Glomerular visceral epithelial cell (primary cell): Measurements from ENCODE around the gene NEK9.
A peak's percentile ranks its signal among the peaks of the same experiment; 100 is the strongest.
"Not testable (repeated sequence)": the region's sequence is repeated elsewhere in the genome, so short reads cannot be mapped to it uniquely, and the experiment has no call there.

ENCODE experiments used
- DNase-seq: peaks from one replicate; pipeline ENCODE4 v3.0.0-alpha.2; 2016; ENCODE audit errors: extremely low spot score

NEK9 gene

DNA sequence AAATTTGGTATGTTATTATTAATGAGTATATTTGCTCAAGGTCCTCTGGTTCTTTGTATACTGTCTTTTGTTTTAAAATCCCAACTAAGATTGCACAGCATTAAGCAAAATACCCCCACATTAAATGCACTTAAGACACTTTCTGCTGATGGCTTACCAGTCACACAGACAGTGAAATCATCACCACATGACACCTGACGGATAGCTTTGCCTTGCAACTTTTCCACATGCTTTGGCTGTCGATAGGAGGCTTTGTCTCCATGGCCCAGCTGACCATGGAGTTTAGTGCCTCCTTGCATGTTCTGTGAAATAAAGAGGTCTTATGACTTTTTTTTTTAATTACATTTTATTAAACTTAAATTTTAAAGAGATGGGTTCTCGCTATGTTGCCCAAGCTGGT, 19.7 kb downstream of the NEK9 start:
- DNase-seq = no peak

DNA sequence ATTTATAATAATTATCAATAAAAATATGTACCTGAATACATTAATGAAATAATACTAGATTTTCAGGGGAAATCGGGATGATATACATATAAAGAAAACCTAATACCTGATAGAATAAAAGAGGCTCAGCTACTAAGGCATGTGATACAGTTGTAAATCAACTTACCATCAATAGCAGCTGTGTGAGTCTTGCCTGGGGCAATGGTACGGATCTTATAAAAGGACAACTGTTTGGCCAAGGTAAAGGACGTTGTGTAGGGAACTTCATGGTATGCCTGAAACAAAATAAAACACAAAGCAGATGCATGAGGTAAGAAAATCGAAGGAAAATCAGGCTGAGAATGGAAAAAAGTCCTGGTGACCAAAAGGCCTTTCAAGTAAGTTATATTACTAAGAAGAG, 25.4 kb downstream of the NEK9 start:
- no peak for DNase-seq

DNA sequence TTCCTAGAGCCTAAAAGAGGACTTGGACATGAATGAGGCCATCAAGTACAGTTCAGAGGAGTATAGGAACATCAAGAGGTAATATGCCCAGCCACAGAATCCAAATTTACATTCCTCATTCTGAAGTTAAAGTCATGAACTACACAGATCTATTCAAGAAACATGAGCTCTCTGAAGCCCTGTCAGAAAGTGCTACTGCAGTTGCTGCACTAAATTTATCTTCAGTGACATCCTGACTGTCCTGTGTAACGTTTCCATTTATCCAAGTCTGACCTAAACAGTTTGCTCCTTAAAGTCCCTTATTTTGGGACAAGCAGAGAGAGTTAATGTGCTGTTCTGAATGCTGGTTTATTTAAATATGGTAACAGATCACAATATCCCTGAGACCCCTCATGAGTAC, 28.2 kb downstream of the NEK9 start:
- DNase-seq = no peak

DNA sequence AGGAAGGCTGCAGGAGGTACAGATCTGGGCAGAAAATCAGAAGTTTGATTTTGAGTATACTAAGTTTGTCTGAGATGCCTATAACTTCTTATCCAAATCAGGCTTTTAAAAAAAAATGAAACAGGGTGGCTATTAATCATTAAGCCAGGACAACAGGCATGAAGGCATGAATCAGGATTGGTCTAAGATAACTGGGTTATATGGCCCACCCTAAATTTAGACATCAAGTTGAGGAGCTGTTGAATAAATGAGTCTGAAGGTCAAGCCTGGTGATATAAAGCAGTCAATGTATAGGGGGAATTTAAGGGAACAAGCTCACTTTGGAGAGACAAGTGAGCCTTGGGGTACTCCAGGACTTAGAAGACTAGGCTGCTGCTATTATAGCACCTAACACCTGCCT, 28.6 kb downstream of the NEK9 start:
- DNase-seq = no peak

DNA sequence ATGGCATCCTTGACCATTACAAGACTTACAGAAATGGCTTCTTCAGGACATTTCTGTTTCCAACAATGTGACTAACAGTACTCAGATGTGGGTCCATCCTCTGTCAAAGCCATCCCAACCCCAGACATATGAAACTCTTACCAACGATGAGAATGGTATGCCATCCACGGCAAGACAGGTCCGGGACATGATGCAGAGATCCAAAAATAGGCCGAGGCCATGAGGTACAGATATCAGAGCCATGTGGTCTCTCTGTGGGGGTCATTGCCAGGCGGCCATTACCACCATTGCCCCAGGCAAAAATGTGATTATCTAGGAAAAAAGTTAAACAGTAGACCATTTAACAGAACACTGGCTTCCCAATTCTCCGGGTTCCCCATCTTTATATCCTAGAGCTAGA, 29.9 kb downstream of the NEK9 start:
- DNase-seq = no peak

DNA sequence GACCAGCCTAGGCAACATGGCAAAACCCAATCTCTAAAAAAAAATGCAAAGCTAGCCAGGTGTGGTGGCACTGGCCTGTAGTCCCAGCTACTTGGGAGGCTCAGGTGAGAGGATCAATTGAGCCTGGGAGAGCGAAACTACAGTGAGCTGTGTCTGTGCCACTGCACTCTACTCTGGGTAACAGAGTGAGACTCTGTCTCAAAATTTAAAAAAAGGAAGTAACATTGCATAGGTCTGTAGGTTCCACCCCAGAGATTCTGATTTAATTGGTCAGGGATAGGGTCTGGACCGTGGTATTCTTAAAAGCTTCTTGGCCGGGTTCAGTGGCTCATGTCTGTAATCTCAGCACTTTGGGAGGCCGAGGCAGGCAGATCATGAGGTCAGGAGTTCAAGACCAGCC, 31.2 kb downstream of the NEK9 start:
- no peak for DNase-seq

DNA sequence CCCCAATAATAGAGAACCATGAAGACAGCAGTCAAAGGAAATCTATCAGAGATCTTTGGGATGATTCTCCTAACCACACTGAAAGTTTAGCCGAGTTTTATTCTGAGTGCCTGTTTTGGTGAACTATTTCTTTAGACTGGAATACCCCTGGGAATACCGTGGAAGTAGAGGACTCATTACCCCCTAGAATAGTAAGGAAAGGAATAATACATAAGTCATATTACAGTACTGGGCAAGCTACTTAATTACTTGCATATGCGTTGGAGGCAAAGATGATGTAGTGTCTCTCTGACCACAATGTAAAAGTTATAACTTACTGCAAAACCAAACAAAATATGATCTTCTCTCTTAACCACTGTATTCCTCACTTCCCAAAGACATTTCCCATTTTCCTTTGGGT, 32.0 kb downstream of the NEK9 start:
- DNase-seq = no peak

DNA sequence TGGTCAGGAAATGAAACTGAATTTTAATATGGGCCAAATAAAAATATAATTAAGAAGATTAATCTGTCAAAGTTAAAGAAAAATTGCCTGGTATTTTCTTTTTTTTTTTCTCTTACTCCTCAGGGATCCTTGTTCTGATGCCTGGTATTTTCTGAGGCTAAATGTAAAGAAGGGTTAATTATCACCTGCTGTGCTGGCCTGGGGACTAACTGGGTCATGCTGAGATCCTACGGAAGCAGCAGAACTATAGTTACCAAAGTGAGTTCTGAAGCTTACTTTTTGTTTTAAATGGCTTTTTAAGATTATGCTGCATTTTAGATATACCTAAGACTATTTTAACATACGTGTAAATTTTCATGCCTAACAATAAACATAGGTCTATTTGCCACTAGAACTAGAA, 34.1 kb downstream of the NEK9 start:
- DNase-seq = no peak

DNA sequence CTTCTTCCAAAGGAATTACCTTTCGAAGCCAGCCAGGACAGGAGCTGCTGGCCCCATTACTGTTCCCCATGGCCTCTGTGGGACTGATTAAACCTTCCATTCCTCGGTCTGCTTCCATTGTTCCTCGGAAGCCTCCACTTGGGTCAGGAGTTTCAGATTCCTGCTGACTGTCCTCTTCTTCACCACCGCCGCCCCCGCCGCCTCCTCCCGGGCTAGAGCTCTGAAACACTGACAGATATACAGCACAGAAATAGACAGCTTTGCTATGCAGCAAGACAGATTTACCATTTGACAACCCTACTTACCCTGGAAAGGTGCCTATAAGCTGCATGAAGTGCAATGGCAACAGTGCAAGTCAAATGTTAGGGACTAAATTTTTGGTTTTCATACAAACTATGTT, 35.6 kb downstream of the NEK9 start:
- DNase-seq = no peak

DNA sequence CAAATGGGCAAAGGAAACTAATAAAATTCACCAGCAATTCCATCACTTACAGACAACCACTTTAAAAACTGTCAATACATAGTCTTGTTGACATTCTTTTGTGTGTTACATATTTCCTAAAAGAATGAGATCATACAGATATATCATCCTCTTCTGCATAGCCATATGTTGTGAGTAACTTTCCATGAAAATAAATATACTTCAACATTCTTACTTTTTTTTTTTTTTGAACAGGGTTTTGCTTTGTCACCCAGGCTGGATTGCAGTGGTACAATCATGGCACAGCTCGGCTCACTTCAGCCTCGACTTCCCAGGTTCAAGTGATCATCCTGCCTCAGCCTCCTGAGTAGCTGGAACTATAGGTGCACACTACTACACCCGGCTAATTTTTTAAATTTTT, 36.5 kb downstream of the NEK9 start:
- DNase-seq = no peak

DNA sequence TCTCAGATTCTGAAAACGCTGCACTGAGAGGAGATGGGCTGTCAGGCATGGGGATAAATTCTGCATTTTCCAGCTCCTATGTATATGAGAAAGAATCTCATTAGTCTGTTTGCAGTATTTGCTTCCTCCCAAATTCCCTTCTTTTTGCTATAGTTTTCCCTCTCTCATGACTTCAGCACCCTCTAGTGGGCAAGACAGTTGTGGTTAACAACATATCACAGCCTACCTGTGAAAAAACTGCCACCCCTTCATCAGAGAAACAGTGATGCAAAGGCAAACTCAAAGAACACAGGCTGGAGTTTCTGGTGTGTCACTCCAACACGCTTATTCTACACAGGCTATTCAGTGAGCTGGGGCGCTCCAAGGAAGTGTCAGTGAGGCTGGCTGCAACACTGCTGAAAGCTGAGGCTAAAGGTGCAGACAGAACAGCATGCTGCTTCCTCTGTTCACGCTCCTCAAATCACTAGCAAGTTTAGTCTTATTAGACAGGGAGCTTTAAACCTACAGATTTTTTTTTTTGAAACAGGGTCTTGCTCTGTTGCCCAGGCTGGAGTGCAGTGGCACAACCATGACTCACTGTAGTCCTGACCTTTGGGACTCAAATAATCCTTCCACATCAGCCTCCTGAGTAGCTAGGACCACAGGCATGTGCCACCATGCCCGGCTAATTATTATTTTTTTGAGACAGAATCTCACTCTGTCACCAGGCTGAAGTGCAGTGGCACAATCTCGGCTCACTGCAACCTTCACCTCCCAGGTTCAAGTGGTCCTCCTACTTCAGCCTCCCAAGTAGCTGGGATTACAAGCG, 38.1 kb downstream of the NEK9 start:
- DNase-seq = peak; percentile 59

DNA sequence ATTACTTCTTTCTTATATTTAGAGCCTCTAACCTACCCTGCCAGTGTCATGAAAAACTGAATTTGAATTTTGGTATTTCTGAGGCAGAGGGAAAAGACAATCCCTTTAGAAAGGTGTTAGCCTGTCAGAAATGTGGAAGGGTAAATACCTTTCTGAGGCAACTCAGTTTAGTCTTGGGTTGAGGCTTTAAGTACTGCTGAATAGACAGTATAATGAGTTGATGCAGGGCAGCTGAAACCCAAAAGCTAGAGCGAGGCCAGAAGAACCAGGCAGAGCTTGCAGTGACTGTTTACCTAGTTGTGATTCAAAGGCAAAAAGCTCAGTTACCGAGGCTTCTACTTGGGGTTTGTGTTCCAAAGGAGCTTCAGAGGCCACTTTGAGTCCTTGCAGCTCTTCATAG, 38.7 kb downstream of the NEK9 start:
- no peak for DNase-seq

DNA sequence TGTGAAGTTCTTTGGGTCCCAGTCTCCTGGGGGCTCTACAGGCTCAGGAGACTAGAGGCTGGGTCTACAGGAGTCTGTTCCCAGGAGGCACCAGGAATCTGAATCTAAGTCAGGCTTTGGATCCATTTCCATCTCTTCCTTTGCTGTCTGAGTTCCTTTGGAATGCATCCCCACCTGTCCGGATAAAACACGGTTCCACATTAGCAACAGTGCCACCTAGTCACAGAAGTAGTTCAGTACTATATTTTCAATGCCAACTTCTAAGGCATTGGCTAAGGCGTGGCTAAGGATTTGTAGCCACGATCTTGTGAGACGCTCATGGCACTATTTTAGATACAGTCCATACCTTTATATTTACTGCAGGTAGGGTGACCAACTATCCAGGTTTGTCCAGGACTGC, 42.3 kb downstream of the NEK9 start:
- DNase-seq = no peak

DNA sequence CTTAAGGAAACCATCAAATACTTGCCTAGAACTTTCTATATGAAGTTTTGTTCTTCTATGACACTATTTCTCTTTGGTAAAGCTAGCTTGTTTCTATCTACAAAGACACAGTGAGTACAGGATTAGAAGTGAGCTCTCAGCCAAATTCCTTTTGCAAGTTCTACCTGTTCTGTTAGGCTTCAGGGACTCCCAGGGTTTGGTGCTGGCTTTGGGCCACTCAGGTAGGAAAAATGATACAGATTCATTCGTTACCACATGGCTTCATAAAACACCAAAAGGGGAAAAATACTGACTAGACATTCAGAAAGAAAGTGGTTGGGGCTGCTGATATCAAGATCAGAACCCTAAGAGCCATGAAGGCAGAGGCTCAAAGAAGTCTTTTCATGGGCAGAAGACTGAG, 43.6 kb downstream of the NEK9 start:
- no peak for DNase-seq

DNA sequence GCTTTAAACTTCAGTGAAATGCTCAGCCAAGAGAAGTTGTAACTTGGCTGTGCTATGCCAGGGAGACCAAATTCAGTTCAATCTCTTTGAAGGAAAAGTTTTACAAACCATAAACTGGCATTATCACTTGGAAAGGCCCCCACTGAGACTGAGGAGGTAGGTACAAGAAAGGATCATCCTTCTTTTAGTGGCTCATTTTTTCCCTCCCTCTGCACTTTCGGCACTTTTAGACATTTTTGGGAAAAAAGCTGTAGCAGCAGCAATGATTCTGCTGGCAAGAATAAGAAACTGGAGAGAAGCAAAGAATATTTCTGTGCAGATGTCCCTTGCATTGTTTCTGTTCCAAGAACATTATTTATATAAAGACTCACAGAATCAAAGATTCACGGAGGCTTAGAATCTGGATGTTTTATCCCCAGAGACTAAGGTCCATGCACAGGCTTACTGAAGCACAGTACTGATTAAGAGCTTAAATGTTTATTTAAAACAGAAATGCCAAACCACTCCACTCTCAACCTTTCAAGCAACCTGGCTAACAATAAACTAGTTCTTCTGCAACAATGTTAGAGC, 45.1 kb downstream of the NEK9 start:
- DNase-seq = no peak

DNA sequence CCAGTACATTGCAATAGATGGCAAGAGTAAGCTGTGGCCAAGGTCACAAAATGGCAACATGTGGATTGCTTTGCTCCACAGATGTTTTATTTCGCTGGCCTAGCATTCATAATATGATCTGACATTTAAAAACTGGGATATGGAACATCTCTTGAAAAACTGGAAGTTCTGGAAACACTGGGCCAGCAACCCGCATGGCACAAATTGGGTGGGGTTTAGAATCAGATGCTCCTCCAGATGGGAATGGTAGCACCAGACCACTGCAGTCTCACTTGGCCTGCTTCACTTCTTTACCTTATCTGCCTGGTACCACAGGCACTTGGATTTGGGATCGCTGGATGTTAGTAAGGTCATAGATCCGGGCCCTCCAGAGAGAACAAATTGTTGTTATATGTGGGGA, 47.3 kb downstream of the NEK9 start:
- DNase-seq = no peak

DNA sequence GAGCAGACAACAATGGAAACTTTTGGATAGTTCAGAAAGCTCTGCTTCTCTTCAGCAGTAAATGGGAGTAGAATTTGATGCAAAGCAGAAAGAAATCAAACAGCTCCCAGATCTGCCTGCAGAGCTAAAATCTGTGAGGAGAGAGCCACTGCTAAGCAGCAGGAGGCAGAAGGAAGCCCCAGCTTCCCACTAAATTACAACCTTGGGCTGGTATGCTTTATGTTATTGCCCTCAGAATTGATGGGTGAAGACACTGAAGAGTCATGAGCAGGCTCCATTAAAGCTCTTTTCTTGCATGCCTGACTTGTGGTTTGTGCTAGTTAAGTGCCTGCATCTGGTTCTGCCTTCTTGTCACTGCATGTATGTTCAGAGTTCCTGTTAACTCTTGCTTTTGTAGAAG, 49.1 kb downstream of the NEK9 start:
- no peak for DNase-seq

DNA sequence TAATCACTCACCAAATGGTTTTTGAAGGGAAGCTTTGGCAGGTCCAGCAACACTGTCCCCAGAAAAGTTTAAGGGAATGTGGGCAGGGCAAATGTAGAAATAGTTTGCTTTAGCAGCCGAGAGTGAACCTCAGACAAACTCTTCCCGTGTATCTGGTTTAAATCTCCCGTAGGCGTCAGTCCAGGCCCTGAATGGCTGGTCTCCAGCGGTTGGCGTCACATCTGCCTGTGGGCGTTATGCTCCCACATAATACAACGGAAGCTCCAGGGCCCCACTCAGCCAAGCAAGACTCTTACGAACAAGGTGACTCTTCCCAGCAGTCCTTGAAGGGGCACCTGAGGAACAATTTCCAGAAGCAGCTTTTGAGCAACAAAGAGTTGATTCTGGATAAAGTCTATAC, 56.5 kb downstream of the NEK9 start:
- DNase-seq = no peak

DNA sequence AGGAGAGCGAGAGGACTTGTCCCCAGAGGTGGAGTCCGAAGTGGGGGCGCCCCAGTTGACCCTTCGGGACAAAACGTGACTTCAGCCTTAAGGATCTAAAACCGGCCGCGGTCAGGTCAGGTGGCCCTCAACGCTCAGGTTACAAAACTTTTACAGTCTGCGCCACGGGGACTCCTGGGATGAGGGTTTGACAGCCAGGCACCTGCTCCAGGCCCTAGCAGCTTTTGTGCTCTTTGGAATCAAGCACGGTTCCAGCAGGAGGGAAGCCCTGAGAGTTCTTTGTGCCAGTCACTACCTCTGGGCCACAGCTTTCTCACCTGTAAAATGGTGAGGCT, 57.1 kb downstream of the NEK9 start:
- no peak for DNase-seq

DNA sequence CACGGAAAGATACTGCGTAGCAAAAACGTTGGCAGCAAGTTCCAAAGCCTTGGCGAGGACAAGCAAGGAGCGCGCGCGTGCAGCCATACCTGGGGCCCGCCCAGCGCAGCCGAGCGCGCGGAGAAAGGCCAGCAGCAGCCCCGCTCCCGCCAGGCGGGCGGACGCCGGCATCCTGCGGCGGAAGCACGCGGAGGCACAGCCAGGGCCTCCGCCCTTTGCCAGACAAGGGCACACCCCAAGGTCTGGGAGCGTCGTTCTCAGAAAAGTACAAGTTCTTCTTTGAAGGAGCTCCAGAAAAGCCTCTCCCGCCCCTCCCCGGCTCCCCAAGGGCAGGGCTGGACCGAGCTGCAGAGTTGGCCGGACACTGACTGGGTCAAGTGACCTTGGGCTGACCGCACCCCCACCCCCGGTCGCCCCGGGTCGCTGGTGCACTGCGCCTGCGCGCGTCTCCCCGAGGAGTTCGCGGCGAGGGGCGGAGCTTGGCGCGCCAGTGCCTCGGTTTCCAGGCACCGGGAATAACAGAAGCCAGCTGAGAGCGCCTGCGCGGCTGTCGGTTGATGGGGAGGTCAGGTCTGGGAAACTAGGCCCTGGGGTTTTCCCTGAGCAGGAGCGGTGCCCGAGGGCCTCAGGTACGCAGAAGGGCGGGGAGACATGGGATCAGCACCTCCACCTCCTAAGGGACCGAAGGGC, 57.6 kb downstream of the NEK9 start, which contains the start of gene ZC2HC1C:
ZC2HC1C (plus strand) TSS at position 521 of the 690 bp plus-strand sequence. CDS start 933 bp downstream, outside the sequence.
- DNase-seq = peak; percentile 89

DNA sequence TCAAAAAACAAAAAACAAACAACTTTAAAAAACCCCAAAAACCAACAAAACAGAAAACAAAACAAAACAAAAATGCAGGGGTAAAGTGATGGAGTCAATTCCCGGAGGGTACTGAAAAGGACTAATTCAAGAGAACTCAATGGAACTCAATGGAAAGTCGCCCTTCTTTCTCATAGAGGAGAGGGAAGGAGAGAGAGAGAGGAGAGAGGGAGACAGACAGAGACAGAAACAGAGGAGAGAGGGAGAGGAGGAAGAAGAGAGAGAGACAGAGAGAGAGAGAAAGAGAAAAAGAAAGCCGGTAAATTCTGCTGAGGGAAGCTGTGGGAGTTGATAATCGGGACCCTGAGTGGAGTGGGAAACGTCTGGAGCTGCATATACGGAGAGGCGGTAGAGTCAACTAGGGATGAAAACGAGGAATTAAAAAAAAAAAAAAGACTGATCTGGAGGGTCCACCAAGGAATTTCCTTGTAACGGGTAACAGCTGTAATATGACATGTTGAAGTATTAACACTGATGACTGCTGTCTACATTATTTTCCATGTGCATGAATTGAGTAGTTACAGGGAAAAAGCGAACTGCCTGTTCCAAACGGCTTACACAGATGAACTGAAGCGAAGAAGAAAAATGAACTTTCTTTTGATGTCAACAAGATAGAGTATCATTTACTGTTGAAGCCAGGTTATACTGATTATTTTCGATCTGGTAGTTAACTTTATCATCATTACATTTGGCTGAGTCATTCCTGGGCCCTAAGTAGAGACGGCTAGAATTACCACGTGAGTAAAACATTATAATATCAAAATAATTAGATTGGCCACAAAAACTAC, 58.3 kb downstream of the NEK9 start:
- no peak for DNase-seq

DNA sequence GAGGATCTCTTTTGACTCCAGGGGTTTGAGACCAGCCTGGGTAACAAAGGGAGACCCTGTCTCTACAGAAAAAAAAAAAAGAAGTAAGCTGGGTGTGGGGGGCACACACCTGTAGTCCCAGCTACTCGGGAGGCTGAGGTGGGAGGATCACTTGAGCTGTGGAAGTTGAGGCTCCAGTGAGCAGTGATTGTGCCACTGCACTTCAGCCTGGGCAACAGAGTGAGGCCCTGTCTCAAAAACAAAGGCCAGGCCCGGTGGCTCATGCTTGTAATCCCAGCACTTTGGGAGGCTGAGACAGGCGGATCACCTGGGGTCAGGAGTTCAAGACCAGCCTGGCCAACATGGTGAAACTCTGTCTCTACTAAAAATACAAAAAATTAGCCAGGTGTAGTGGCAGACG, 59.1 kb downstream of the NEK9 start:
- DNase-seq = not testable (repeated sequence)
